ENCODE measurements around the gene CTXN2.

CTXN2 gene

DNA sequence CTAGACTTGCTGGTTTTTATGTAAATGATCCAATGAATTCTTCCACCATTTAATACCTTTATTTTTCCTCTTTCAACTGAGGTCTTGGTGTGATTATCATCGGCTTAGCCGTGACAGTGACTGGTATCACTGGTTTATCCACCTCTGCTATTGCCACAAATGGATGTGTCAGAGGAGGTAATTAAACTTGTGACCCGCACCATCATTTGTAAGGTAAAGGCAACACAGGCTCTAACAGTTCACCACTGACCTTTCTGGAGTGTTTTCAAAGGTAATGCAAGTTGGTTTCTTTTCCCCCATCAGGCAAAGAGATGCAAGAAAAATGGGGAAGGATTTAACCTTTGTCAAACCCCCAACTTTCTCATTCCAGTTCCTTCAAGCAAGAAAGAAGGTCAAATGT is 34.3 kb downstream of the CTXN2 start:
- DNase-seq: no peak

DNA sequence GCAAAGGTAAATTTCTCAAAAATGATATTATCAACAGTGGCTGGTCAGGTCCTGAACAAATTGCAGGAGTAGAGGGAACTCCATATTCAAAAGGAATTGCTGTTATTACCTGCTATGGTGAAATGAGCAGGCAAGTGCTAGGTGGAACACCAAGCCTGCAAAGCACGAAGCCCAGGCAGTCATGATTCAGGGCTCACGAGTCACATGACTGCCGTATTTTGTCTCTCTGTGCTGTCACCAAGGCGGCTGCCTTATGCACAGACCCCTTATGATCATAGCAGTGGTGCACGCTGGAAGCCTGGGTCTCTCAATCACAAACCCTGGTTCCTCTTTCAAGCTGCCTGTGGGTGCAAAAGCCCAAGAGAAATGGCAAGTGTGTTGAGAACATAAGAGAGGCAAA is 39.0 kb downstream of the CTXN2 start:
- no peak for DNase-seq

DNA sequence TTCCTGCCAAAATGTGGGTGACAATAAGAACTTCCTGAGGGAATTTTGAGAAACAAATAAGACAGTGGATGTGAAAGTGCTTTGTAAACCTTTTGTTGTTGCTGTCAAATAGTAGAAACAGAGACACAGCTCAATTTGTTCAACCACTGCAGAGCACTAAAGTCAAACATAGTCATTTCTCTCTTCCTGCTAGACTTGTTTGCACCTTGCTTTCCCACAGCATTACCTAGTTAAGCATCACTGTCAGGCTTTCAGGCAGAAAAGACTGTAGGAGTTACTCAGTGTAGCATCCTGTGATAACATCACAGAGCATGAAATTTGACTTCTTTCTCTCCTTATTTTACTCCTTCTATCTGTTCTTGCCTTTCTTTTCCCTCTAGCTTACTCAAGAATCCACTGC is 41.8 kb downstream of the CTXN2 start:
- DNase-seq: no peak

DNA sequence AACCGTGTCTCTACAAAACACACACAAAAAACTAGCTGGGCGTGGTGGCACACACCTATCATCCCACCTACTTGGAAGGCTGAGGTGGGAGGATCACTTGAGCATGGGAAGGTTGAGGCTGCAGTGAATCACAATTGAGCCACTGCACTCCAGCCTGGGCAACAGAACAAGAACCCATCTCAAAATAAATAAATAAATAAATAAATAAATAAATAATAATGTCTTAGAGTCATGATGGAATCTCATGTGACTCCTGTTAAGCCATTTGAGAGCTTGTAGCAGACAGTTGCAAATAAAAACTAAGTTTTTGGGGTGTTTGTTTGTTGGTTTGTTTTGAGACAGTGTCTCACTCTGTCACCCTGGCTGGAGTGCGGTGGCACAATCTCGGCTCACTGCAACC is 47.9 kb downstream of the CTXN2 start:
- no peak for DNase-seq

DNA sequence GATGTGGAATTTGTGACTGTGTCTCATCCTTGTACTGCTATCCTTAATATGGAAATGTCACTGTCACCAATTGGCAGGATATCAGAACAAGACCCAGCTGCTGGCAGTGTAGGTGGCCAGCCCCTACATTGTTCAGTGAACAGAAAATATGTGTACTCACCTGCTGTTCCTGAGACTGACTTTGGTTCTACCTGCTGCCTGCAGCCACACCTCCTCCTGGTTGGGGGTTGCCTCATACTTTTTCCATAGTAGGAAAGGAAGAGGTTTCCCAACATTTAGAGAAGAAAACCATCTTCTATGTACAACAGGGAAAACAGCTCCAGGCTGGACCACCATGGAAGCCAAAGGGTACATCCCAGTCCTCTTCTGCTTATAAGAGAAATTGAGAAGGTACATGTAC is 50.5 kb downstream of the CTXN2 start:
- no peak for DNase-seq

DNA sequence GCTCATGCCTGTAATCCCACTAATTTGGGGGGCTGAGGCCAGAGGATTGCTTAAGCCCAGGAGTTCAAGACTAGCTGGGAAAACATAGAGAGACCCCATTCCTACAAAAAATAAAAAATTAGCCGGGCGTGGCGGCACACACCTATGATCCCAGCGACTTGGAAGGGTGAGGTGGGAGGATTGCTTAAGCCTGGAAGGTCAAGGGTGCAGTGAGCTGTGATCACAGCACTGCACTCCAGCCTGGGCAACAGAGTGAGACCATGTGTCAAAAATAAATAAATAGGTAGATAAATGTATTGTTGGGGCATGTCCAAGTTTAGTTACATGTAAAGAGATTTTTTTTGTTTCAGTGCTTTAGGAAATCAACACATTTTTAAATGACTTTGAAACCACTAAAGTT is 51.1 kb downstream of the CTXN2 start:
- DNase-seq: no peak

DNA sequence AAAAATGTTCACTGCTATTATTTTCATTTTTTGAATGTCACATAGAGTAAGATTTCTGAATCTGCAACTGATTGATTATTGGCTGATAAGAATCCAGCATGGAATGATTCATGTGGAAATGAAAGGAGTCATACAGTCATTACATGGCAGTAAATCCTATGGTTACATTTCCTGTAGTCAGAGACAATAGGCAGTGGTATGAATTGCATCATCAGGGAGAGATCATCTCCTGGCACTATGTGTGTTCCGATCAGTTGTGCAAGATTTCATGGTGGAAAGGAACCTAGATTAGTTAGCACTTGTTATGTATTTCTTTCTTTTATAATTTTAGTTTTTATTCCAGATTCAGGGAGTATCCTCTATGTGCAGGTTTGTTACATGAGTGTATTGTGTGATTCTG is 53.5 kb downstream of the CTXN2 start:
- no peak for DNase-seq

- no peak for DNase-seq
Measured at GRCh38 chr15:48248414-48248813, 56.9 kb downstream of the CTXN2 start.

- peak in 1 of 2 donors; percentile 2 for DNase-seq
Measured at GRCh38 chr15:48250640-48251076, 59.2 kb downstream of the CTXN2 start.

- no peak for DNase-seq
Measured at GRCh38 chr15:48253172-48253571, 61.7 kb downstream of the CTXN2 start.
